ENCODE results near the gene URAD.

DNA sequence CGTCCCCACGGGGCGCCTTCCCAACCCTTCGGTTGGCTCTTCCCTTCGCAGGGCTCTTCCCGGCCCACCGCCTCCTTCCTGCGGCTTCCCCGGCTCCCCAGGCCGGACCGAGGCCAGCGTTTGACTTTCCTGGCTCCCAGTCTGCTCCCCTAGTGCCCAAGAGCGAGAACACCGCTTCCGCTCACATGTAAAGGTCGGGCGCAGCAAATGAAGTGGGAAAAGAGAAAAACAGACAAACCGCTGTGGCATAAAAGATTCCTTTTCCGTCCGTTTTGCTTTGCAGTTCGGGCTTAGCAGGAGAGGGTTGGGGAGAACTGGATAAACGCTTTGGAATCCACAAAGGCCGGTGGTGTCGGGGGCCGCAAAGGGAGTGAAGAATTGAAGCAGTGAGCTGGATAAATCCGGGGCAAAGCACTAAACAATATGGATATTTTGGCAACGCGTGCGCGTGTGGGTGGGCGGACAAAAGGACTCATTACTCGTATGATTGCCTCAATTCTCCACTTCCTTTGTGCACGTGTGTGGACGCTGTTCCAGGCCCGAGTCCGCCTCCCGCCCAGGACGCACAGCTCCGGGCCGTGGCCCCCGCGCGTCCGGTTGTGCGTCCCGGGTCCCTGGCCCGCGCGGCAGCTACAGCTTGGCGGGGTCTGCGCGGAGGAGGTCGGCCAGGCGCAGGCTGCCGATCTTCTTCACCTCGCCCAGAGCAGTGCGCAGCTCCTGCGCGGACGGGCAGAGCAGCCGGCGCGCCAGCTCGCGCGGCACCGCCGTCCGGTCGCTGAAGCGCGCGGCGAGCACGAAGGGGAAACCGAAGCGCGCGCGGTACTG, 10.8 kb downstream of the URAD start:
- no peak for TF ChIP-seq EP300 (IDR thresholded peaks at IDR 0.05)
- TF ChIP-seq, protein P1, sequence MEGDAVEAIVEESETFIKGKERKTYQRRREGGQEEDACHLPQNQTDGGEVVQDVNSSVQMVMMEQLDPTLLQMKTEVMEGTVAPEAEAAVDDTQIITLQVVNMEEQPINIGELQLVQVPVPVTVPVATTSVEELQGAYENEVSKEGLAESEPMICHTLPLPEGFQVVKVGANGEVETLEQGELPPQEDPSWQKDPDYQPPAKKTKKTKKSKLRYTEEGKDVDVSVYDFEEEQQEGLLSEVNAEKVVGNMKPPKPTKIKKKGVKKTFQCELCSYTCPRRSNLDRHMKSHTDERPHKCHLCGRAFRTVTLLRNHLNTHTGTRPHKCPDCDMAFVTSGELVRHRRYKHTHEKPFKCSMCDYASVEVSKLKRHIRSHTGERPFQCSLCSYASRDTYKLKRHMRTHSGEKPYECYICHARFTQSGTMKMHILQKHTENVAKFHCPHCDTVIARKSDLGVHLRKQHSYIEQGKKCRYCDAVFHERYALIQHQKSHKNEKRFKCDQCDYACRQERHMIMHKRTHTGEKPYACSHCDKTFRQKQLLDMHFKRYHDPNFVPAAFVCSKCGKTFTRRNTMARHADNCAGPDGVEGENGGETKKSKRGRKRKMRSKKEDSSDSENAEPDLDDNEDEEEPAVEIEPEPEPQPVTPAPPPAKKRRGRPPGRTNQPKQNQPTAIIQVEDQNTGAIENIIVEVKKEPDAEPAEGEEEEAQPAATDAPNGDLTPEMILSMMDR (IDR thresholded peaks at IDR 0.05) = no peak
